Measurements from ENCODE around the gene MAZ.

GRCh38 chr16:29816694-29817441, 10.5 kb downstream of the MAZ start:
- TF ChIP-seq POLR2A (IDR thresholded peaks at IDR 0.05) (peak; percentile 32), CTCF (IDR thresholded peaks at IDR 0.05) (no peak), POLR2AphosphoS5 (IDR thresholded peaks at IDR 0.05) (peak; percentile 9)

Data from prostate gland (tissue), 2 donors.